ENCODE data around the gene MYO18B.

- TF ChIP-seq, protein P1, sequence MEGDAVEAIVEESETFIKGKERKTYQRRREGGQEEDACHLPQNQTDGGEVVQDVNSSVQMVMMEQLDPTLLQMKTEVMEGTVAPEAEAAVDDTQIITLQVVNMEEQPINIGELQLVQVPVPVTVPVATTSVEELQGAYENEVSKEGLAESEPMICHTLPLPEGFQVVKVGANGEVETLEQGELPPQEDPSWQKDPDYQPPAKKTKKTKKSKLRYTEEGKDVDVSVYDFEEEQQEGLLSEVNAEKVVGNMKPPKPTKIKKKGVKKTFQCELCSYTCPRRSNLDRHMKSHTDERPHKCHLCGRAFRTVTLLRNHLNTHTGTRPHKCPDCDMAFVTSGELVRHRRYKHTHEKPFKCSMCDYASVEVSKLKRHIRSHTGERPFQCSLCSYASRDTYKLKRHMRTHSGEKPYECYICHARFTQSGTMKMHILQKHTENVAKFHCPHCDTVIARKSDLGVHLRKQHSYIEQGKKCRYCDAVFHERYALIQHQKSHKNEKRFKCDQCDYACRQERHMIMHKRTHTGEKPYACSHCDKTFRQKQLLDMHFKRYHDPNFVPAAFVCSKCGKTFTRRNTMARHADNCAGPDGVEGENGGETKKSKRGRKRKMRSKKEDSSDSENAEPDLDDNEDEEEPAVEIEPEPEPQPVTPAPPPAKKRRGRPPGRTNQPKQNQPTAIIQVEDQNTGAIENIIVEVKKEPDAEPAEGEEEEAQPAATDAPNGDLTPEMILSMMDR (IDR thresholded peaks at IDR 0.05), result no peak
- TF ChIP-seq POLR2A (IDR thresholded peaks at IDR 0.05; ENCODE audit: low read depth) (no peak), EP300 (IDR thresholded peaks at IDR 0.05) (no peak), POLR2AphosphoS5 (IDR thresholded peaks at IDR 0.05) (no peak)
Measured at GRCh38 chr22:25955323-25955722, 213.3 kb downstream of the MYO18B start.

Measured in esophagus muscularis mucosa (tissue), 4 donors.